DND-41 (cell line): ENCODE measurements around the gene CRHBP.
"Not testable (repeated sequence)": the region's sequence is repeated elsewhere in the genome, so short reads cannot be mapped to it uniquely, and the experiment has no call there.

ENCODE experiments used
- ATAC-seq: fragments of 200-7000 bp; cut with Tn5 transposase; 3 replicates; pipeline ENCODE4 v1.9.1; 2021; ENCODE audit warnings: low read depth; ENCODE audit not compliant: insufficient read depth
- DNase-seq: peaks from one replicate; pipeline ENCODE4 v3.0.0-alpha.2; 2020
- H2AFZ ChIP-seq: 2 replicates; pipeline ENCODE4 v1.6.0; 2012; ENCODE audit warnings: low read depth, low read length
- H3K27ac ChIP-seq: 2 replicates; pipeline ENCODE4 v1.5.1; 2012; ENCODE audit warnings: low read length, inconsistent platforms
- H3K27me3 ChIP-seq: fragments of 200-600 bp; sonication (generic); 2 replicates; pipeline ENCODE4 v1.6.0; 2012; ENCODE audit warnings: low read length, mild to moderate bottlenecking, inconsistent platforms; ENCODE audit not compliant: insufficient read depth, poor library complexity
- H3K36me3 ChIP-seq: 2 replicates; pipeline ENCODE4 v1.5.1; 2012; ENCODE audit warnings: low read length, inconsistent platforms; ENCODE audit not compliant: insufficient read depth
- H3K4me1 ChIP-seq: 2 replicates; pipeline ENCODE4 v1.5.1; 2012; ENCODE audit warnings: mild to moderate bottlenecking, low read length; ENCODE audit not compliant: insufficient read depth
- H3K4me2 ChIP-seq: 2 replicates; pipeline ENCODE4 v1.6.0; 2012; ENCODE audit warnings: mild to moderate bottlenecking, moderate library complexity, low read length, inconsistent platforms; ENCODE audit not compliant: insufficient read depth
- H3K4me3 ChIP-seq, 2 experiments: fragments of 200-600 bp in 1 of 2; shearing (Covaris generic) in 1 of 2; 2 replicates each; pipeline ENCODE4 v1.5.1; 2012 to 2016; ENCODE audit warnings: inconsistent platforms in 2 of 2, low read length in 2 of 2, mild to moderate bottlenecking in 2 of 2, low read depth in 1 of 2, moderate library complexity in 1 of 2
- H3K79me2 ChIP-seq: 2 replicates; pipeline ENCODE4 v1.6.0; 2012; ENCODE audit warnings: low read length, inconsistent platforms; ENCODE audit not compliant: insufficient read depth
- H3K9ac ChIP-seq: 2 replicates; pipeline ENCODE4 v1.6.0; 2012; ENCODE audit warnings: low read depth, mild to moderate bottlenecking, inconsistent platforms, low read length, moderate library complexity
- H3K9me3 ChIP-seq: 2 replicates; pipeline ENCODE4 v1.5.1; 2012; ENCODE audit warnings: low read length, moderate library complexity, mild to moderate bottlenecking, inconsistent platforms; ENCODE audit not compliant: insufficient read depth, severe bottlenecking
- H4K20me1 ChIP-seq: 2 replicates; pipeline ENCODE4 v1.6.0; 2012; ENCODE audit warnings: low read length; ENCODE audit not compliant: insufficient read depth
- CTCF ChIP-seq: IDR thresholded peaks from 2 replicates; pipeline ENCODE4 v1.5.1; 2012; ENCODE audit warnings: borderline replicate concordance, low read length, moderate library complexity, mild to moderate bottlenecking; ENCODE audit not compliant: poor library complexity, severe bottlenecking; ENCODE audit errors: extremely low read depth
- EZH2 ChIP-seq: IDR thresholded peaks from 3 replicates; pipeline ENCODE4 v1.6.1; 2012; ENCODE audit warnings: borderline replicate concordance, low read depth, mild to moderate bottlenecking, moderate library complexity, low read length, inconsistent platforms; ENCODE audit not compliant: severe bottlenecking

CRHBP gene

GRCh38 chr5:76952795-76953536 lies at the start of gene CRHBP:
TSS of gene CRHBP (plus strand) at chr5:76953045. CDS start at chr5:76953135, 90 bp downstream.
- no peaks in the 10 kb centered on the region for H3K4me1 ChIP-seq
- H3K4me2 ChIP-seq = no peak within 1 kb of the TSS
- H4K20me1 ChIP-seq = no peaks in the 10 kb centered on the region
- H2AFZ ChIP-seq = no peak within 1 kb of the TSS
- no peaks in the 10 kb centered on the region for H3K79me2 ChIP-seq
- H3K9me3 ChIP-seq = no peaks in the 10 kb centered on the region
- no peaks in the 10 kb centered on the region for H3K36me3 ChIP-seq
- H3K27ac ChIP-seq = no peak within 1 kb of the TSS
- TF ChIP-seq EZH2 = no peak
- TF ChIP-seq CTCF = no peak
- H3K27me3 ChIP-seq = no peaks in the 10 kb centered on the region
- ATAC-seq (no peak), DNase-seq (no peak)
- H3K9ac ChIP-seq = no peak within 1 kb of the TSS
- no peak within 1 kb of the TSS for H3K4me3 ChIP-seq

GRCh38 chr5:76908166-76908565 lies 44.7 kb upstream of the CRHBP start:
- no peak overlapping the region for H3K9ac ChIP-seq

GRCh38 chr5:76910344-76910933 lies 42.4 kb upstream of the CRHBP start:
- not testable (repeated sequence) for H3K9me3 ChIP-seq, H3K4me2 ChIP-seq, H2AFZ ChIP-seq, ATAC-seq, H3K79me2 ChIP-seq, H3K4me1 ChIP-seq, H4K20me1 ChIP-seq, H3K27ac ChIP-seq, H3K36me3 ChIP-seq, DNase-seq, H3K27me3 ChIP-seq, H3K4me3 ChIP-seq, H3K9ac ChIP-seq

More at GRCh38 chr5:76908166-76908565, 44.7 kb upstream of the CRHBP start:
- H3K4me2 ChIP-seq = no peak overlapping the region
- H3K9me3 ChIP-seq = no peaks in the 10 kb centered on the region
- ATAC-seq (no peak), DNase-seq (no peak)
- no peaks in the 10 kb centered on the region for H3K36me3 ChIP-seq
- no peak overlapping the region for H3K4me3 ChIP-seq
- no peaks in the 10 kb centered on the region for H3K4me1 ChIP-seq
- no peak overlapping the region for H2AFZ ChIP-seq
- TF ChIP-seq CTCF (no peak), EZH2 (no peak)
- no peaks in the 10 kb centered on the region for H4K20me1 ChIP-seq
- H3K27ac ChIP-seq = no peak overlapping the region
- no peaks in the 10 kb centered on the region for H3K27me3 ChIP-seq
- no peaks in the 10 kb centered on the region for H3K79me2 ChIP-seq

- not testable (repeated sequence) for H3K4me1 ChIP-seq, H3K27ac ChIP-seq, H3K79me2 ChIP-seq, H3K4me3 ChIP-seq, H3K9ac ChIP-seq, H3K36me3 ChIP-seq, DNase-seq, H2AFZ ChIP-seq, H3K27me3 ChIP-seq, H4K20me1 ChIP-seq, H3K9me3 ChIP-seq, ATAC-seq, H3K4me2 ChIP-seq
Measured at GRCh38 chr5:76914671-76915070, 38.2 kb upstream of the CRHBP start.
